H1 (cell line): ENCODE data around the gene SORBS1. TPM values are rescaled to one million over a fixed set of nuclear protein-coding genes. Genes with fewer than 3 reads are reported as not detected.

Experiments used
- CHD7 ChIP-seq: fragments of 300-600 bp; sonication (generic); IDR thresholded peaks from 2 replicates; pipeline ENCODE4 v1.7.1; 2012; ENCODE audit warnings: low read length, moderate library complexity, mild to moderate bottlenecking, inconsistent platforms; ENCODE audit not compliant: insufficient replicate concordance
- FOSL1 ChIP-seq: IDR thresholded peaks from 2 replicates; pipeline ENCODE4 v1.6.1; 2011; ENCODE audit warnings: mild to moderate bottlenecking, low read depth, low read length, moderate library complexity; ENCODE audit not compliant: insufficient read depth
- MAX ChIP-seq: IDR thresholded peaks from 2 replicates; pipeline ENCODE4 v1.6.1; 2012; ENCODE audit warnings: inconsistent platforms
- SIX5 ChIP-seq: IDR thresholded peaks from 2 replicates; pipeline ENCODE4 v1.6.1; 2011; ENCODE audit warnings: mild to moderate bottlenecking, low read depth, low read length
- SRF ChIP-seq: IDR thresholded peaks from 2 replicates; pipeline ENCODE4 v1.6.1; 2011; ENCODE audit warnings: mild to moderate bottlenecking, low read depth, low read length, moderate library complexity
- TAF1 ChIP-seq: IDR thresholded peaks from 2 replicates; pipeline ENCODE4 v1.6.1; 2011; ENCODE audit warnings: mild to moderate bottlenecking, low read depth, low read length
- YY1 ChIP-seq: IDR thresholded peaks from 2 replicates; pipeline ENCODE4 v1.6.1; 2011; ENCODE audit warnings: low read depth, mild to moderate bottlenecking, low read length
- polyA plus RNA-seq, 7 experiments: library from polyadenylated mRNA; depleted of rRNA in 3 of 7; stranded (reverse) in 5 of 7; unstranded in 2 of 7; fragments of >200 nt in 5 of 7; fragments of 200-250 nt in 2 of 7; gene quantifications; 1 replicate in 5 of 7; 2 replicates in 1 of 7; 4 replicates in 1 of 7; pipeline versions ENCODE4 v1.2.1 to v1.2.3, GENCODE V29; 2011 to 2013; ENCODE audit warnings: missing spikeins in 2 of 7, mixed read lengths in 2 of 7
- total RNA-seq: library from RNA; stranded (reverse); fragmentation: NEBNext Ultra II Directional; extraction: Animal tissue kit (Norgen Biotek cat#: 25700); gene quantifications from 2 replicates; pipeline ENCODE4 v1.2.1, GENCODE V29; 2021
- TF ChIP-seq, protein P1 (sequence below): IDR thresholded peaks from 2 replicates; pipeline ENCODE4 v1.6.1; 2011; ENCODE audit warnings: low read depth, mild to moderate bottlenecking, low read length; ENCODE audit not compliant: insufficient read depth
- TF ChIP-seq, protein P2 (sequence below): IDR thresholded peaks from 2 replicates; pipeline ENCODE4 v1.6.1; 2011; ENCODE audit warnings: low read length, improper control_type of control experiment

The SORBS1 gene
- total and polyA plus RNA-seq, 2 of the 8 experiments (the other 6 are each of a cell fraction or from before 2014, with no cell fraction given) = 16.0 to 35.0 TPM

DNA sequence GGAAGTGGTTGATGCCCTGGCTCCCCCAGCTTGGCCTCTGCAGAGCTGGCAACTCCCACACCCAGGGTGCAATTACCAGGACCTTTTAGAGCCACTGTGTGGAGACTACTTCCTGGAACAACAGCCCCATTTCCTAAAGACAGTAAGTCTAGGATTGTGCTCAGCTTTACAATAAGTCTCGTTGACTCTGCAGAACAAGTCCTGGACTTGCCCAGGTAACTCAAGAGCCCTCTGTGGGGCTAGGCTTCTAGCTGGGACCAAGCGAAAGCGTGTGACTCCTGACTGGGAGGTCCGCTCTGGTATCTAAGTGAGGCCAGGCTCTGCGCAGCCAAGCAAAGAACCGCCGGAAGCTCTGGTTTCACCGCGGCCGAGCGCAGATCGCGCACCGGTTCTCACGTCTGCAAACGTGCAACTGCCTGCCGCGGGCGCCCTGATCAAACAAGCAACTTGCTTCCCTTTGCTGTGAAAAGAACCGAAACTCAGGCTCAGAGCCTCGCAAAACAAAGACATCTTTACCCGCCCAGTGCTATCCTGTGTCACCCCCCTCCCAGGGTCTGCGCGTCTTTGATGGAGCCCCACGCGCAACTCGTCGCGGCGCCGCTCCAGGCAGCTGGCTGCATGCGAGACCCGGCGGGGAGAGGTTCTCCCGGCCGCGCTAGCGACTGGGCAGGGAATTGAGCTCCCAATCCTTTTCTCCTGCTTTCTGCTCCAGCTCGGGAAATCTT lies 266.0 kb downstream of the SORBS1 start (continued):
- no peak for TF ChIP-seq CHD7
- TF ChIP-seq FOSL1 = no peak
- TF ChIP-seq, protein P1, sequence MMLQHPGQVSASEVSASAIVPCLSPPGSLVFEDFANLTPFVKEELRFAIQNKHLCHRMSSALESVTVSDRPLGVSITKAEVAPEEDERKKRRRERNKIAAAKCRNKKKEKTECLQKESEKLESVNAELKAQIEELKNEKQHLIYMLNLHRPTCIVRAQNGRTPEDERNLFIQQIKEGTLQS = no peak
- TF ChIP-seq MAX = no peak
- no peak for TF ChIP-seq SRF
- TF ChIP-seq, protein P2, sequence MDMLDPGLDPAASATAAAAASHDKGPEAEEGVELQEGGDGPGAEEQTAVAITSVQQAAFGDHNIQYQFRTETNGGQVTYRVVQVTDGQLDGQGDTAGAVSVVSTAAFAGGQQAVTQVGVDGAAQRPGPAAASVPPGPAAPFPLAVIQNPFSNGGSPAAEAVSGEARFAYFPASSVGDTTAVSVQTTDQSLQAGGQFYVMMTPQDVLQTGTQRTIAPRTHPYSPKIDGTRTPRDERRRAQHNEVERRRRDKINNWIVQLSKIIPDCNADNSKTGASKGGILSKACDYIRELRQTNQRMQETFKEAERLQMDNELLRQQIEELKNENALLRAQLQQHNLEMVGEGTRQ = no peak
- no peak for TF ChIP-seq SIX5
- TF ChIP-seq TAF1 = no peak
- TF ChIP-seq YY1 = no peak
